ENCODE measurements around the gene TRAPPC2B. TPM values are rescaled to one million over a fixed set of nuclear protein-coding genes. Genes with fewer than 3 reads are reported as not detected.

The TRAPPC2B gene
- total RNA-seq, result 7.0 TPM
- long read RNA-seq, transcript TRAPPC2B-201 (2 exons, 732 nt), result major isoform, 10 of 11 reads
- long read RNA-seq, partial matches to known transcripts, result 0 of 11 reads
- long read RNA-seq, other reads (novel, unspliced or antisense), result 0 of 11 reads

DNA sequence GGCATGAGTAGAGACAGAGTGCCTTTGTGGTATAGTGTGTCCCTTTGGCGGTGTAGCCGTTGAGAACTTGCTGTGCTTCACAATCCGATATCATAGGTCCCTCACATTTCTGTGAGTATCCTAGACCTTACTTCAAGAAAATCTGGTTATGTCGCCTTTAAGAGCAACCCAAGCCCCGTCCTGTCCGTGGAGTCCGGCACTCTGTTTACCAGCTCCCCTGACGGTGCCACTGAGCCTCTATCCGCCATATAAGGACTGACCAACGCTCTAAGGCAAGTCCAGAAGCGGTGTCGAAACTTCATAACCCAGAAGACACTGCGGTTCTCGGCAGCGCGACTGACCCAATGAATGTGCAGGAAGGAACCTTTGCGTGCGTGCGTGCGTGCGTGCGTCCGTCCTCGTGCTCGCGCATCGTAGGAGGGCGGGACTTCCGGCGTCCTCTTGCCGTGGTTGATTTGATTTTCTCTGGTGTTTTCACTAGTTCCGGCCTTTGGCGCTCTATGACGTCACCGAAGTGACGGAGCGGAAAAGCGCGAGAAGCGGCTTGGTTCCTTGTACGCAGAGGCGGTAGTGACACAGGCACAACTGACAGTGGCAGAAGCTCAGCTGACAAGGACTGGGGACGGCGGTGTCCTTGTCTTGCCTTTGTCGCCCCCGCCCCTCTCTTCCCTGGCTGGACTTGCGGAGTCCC lies at the start of gene TRAPPC2B, which contains the start of gene ZNF547:
TSS of gene TRAPPC2B (plus strand) at position 555 of the 691 bp plus-strand sequence. CDS start 1,283 bp downstream, outside the sequence.
TSS of gene ZNF547 (plus strand) at position 555 of the 691 bp plus-strand sequence. CDS start 5,005 bp downstream, outside the sequence.
- peaks cover 3% of the 10 kb centered on the region for H3K9me3 ChIP-seq
- H3K36me3 ChIP-seq, result peaks cover 3% of the 10 kb centered on the region
- H3K4me1 ChIP-seq, result peaks cover 6% of the 10 kb centered on the region
- intact Hi-C loops (cut with DNase I), result no loop called here
- peak; percentile 99 for ATAC-seq
- TF ChIP-seq, protein P1, sequence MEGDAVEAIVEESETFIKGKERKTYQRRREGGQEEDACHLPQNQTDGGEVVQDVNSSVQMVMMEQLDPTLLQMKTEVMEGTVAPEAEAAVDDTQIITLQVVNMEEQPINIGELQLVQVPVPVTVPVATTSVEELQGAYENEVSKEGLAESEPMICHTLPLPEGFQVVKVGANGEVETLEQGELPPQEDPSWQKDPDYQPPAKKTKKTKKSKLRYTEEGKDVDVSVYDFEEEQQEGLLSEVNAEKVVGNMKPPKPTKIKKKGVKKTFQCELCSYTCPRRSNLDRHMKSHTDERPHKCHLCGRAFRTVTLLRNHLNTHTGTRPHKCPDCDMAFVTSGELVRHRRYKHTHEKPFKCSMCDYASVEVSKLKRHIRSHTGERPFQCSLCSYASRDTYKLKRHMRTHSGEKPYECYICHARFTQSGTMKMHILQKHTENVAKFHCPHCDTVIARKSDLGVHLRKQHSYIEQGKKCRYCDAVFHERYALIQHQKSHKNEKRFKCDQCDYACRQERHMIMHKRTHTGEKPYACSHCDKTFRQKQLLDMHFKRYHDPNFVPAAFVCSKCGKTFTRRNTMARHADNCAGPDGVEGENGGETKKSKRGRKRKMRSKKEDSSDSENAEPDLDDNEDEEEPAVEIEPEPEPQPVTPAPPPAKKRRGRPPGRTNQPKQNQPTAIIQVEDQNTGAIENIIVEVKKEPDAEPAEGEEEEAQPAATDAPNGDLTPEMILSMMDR (IDR thresholded peaks at IDR 0.05), result no peak
- DNase-seq, result peak; percentile 99
- no peaks in the 10 kb centered on the region for H3K27me3 ChIP-seq
- peak within 1 kb of the TSS; percentile 89 for H3K27ac ChIP-seq
- peak within 1 kb of the TSS; percentile 65 for H3K4me3 ChIP-seq

DNA sequence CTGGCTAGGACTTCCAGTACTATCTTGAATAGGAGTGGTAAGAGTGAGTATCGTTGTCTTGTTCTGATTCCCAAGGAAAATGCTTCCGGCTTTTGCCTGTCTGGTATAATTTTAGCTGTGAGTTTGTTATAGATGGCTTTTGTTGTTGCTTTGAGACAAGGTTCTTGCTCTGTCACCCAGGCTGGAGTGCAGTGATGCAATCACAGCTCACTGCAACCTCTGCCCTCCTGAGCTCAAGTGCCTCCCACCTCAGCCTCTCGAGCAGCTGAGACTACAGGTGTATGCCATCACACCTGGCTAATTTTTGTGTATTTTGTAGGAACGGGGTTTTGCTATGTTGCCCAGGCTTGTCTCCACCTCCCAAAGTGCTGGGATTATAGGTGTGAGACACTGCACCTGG lies 49.2 kb upstream of the TRAPPC2B start:
- Histone ChIP-seq H3K27ac (no peak overlapping the region), H3K9me3 (no peaks in the 10 kb centered on the region), H3K27me3 (peaks cover 7% of the 10 kb centered on the region), H3K4me3 (no peak overlapping the region), H3K4me1 (no peaks in the 10 kb centered on the region), H3K36me3 (no peaks in the 10 kb centered on the region)
- ATAC-seq (no peak), DNase-seq (no peak)
- TF ChIP-seq, protein P1 (IDR thresholded peaks at IDR 0.05), result no peak
- intact Hi-C loops (cut with DNase I), result no loop called here

DNA sequence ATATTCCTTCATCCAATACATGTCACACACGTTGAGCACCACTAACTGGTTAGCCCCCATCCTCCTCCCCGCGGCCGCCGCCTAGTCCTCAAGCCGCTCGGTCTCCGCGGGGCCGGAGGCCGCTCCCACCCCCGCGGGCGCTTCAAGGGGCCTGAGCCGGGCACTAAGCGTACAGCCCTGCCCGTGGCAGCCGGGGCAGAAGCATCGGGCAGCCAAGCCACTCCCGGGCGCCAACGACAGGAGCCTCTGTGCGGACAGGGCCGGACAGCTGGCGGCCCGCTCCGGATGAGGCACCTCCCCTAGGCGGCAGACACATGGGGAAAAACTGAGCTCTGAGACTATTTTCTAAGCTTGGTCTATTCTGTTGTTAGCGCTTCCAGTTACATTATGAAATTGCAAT lies 45.8 kb upstream of the TRAPPC2B start:
- Histone ChIP-seq H3K27me3 (peaks cover 7% of the 10 kb centered on the region), H3K4me1 (peaks cover 8% of the 10 kb centered on the region), H3K27ac (no peak overlapping the region), H3K36me3 (no peaks in the 10 kb centered on the region), H3K4me3 (no peak overlapping the region), H3K9me3 (no peaks in the 10 kb centered on the region)
- TF ChIP-seq, protein P1 (IDR thresholded peaks at IDR 0.05), result no peak
- no peak for ATAC-seq
- no peak for DNase-seq
- intact Hi-C loops (cut with DNase I), result no loop called here

DNA sequence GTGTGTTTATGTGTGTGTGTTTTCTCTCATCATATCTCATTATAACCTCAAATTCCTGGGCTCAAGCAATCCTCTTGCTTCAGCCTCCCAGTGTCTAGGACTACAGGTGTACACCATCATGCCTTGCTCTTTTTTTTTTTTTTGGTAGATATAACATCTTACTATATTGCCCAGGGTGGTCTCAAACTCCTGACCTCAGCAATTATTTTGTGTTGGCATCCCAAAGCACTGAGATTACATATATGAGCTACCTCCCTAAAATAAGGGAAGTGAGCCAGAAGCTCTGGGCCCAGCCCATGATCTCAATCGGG lies 43.5 kb upstream of the TRAPPC2B start:
- Histone ChIP-seq H3K27me3 (peaks cover 7% of the 10 kb centered on the region), H3K36me3 (peaks cover 13% of the 10 kb centered on the region), H3K4me1 (peaks cover 8% of the 10 kb centered on the region), H3K27ac (peak overlapping the region; percentile 88), H3K9me3 (no peaks in the 10 kb centered on the region), H3K4me3 (peak overlapping the region; percentile 94)
- ATAC-seq (no peak), DNase-seq (no peak)
- TF ChIP-seq, protein P1 (IDR thresholded peaks at IDR 0.05), result no peak
- intact Hi-C loops (cut with DNase I), result no loop called here

DNA sequence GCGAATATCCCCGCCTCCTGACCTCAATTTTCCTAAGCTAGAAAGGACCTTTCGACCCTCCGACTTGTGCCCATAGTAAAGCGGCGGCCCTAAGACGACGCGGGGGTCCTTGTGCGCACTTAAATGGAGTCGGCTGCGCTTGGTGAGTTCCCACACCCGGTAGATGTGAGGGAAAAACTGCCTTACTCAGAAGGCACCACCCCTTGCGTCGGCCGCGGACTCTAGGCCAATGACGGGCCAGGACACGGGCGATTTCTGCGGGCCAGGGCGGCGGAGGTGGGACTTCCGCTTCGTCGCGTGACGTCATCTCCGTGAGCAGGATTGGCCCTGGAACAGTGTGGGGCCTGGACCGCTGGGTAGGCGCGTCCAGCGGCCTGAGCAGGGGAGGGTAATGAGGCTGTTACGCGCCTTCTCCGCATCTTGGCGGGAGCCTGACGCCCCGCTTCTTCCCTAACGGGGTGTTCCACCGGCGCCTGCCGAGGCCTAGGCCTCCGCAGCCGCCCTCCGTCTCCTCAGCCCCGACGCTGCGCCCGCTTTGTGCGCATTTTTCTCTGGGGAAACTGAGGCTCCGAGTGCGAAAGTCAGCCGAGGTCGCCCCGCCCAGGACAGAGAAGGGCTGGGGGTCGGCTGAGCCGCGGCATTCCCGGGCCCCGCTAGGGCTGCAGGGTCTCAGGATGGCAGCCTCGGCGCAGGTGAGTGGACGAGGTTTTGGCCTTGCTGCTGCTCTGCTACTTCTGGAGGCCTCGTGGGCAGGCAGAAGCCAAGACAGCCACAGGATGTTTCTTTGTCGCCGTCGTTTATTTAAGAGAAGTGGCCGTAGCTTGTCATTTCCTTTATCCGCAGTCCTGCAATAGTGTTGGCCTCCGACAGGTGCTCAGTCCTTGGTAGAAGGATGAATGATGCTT lies 42.9 kb upstream of the TRAPPC2B start, which contains the start of gene ZNF543:
TSS of gene ZNF543 (plus strand) at position 293 of the 905 bp plus-strand sequence. CDS start at position 675, 382 bp downstream.
- Histone ChIP-seq H3K27me3 (peaks cover 7% of the 10 kb centered on the region), H3K4me1 (peaks cover 8% of the 10 kb centered on the region), H3K9me3 (no peaks in the 10 kb centered on the region), H3K36me3 (peaks cover 20% of the 10 kb centered on the region), H3K27ac (peak within 1 kb of the TSS; percentile 88), H3K4me3 (peak within 1 kb of the TSS; percentile 94)
- peak; percentile 97 for DNase-seq
- intact Hi-C loops (cut with DNase I), result no loop called here
- peak; percentile 99 for ATAC-seq
- TF ChIP-seq, protein P1 (IDR thresholded peaks at IDR 0.05), result no peak

Data from upper lobe of right lung (tissue), 1 donor.